ENCODE results near the gene DDX24.

The DDX24 gene

DNA sequence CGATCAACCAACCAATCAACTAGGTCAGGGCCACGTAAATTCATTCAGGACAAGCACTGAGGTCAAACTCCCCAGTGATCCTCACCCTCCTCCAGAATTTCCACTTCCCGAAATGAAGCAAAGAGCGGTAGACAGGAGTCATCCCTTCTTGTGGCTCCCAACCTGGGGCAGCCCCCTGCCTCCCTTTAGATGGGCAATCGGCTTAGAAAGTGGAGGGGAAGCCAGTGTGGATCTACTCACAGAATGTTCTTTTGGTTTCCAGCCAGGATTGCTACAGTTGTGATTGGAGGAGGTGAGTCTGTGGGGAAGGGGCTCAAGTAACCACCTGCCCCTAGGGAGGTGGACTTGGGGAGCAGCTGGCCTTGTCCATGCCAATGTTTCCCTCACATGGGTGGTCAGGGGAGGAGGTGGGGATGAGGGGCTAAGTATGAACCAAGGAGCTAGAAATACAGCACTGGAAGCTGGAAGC is 33.6 kb upstream of the DDX24 start:
- no peak for DNase-seq

DNA sequence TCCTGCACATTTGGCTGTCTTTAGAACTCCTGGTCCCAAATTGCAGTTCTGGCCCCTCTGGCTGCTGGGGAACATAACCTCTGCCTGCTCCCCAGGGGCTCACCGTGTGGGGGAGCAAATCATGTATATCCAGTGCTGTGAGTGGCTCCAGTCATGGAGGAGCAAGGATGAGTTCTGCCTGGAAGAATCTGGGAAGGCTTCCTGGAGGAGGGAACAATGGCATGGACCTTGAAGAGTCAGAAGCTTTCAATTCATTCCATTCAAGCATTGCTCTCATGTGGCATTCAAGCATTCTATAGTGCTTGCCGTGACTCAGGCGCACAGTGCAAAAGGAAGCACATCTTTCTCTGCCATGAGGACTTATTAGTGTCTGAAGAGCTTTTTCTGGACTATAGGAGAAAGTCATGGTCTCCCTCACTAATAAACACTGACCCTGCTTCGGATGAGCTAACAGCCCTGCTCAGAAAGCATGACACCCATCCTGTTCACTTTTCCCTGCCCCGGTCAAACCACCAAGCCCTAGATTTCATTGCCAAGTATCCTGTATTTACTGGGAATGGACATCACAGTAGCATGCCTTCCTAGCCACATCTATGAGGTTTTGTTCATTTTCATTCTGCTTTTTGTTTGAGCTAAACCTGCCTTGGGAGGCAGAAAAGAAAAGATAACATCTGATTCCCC is 33.0 kb upstream of the DDX24 start:
- no peak for DNase-seq

DNA sequence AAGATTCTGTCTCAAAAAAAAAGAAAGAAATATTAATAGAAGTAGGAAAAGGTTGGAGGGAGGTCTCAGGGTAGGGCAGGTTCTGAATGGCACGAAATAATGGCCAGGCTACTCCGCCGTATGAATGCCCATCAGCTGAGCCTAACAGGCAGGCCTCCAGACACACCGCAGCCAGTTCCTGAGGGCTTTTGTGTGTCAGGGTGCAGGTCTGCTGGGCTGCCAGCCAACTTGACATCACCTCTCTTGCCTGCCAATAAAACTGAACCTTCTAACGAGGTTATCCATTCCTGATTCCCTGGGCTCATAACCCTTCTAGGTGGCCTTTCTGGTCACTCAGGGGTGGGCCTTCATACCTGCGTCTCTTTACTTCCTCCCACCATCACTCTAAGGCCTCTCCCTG is 32.5 kb upstream of the DDX24 start:
- DNase-seq: no peak

DNA sequence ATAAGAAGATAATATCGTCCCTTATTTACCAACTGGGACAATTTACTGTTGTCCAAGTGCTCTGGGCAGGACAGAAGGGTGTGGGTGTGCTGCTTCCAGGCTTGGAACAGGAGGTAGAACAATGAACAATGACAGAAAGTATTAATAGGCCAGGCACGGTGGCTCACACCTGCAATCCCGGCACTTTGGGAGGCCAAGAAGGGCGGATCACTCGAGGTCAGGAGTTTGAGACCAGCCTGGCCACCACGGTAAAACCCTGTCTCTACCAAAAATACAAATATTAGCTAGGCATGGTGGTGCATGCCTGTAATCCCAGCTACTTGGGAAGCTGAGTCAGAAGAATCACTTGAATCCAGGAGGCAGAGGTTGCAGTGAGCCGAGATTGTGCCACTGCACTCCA is 32.1 kb upstream of the DDX24 start:
- no peak for DNase-seq

DNA sequence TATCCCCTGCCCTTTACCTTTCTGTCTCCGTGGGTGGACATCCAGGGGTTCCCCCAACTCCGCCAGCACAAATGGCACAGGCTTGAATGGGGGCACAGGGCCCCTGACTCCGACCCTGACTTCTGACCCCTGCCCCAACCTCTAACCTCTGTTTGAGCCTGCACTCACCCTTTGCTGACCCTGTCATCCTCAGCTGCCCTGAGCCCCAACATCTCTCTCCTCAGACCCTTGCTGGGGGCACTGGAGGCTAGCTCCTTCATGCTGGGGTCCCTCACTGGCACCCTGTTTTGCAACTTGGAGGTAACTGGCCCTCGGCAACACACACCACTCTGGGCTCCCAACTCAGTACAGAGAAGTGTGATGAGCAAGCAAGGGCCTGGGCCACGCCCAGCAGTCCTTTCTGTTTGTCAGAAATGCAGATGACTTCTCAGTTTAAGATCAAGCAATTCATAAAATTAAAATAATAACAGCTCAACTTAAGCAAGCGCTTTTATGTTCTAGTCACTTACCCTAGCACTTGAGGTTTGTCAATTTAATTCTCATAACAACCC is 31.6 kb upstream of the DDX24 start:
- DNase-seq: no peak

DNA sequence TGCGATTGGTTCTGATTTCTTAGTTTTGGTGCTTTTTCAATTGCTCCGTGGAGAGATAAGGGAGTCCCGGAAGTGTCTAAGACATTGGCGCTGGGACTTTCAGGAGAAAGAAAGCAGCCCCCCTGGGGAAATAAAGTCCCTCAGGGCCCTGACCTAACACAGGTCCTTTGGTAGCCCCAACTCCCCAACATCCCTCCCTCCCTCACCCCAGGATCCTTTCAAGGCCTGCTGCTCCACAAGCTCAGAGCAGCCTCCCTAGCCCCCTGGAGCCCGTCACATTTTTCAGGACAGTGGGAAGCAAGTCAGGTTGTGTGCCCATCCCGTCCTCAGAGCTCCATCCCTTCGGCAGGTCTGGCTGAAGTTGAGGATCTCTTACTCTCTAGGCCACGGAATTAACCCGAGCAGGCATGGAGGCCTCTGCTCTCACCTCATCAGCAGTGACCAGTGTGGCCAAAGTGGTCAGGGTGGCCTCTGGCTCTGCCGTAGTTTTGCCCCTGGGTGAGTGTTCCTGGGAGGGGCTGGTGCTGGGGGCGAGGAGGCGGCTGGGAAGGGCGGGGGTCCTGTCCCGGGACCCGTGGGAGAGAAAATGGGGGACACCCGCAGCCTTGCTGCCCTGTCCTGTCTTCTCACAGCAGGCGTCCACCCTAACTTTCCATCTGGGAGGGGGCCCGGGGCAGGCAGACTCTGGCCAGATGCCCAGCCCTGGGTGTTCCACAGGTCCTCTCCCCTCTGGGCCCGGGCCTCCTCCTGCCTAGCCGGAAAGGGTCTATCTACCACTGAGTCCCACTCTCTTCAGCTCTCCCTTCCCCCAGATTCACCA is 30.5 kb upstream of the DDX24 start:
- no peak for DNase-seq

DNA sequence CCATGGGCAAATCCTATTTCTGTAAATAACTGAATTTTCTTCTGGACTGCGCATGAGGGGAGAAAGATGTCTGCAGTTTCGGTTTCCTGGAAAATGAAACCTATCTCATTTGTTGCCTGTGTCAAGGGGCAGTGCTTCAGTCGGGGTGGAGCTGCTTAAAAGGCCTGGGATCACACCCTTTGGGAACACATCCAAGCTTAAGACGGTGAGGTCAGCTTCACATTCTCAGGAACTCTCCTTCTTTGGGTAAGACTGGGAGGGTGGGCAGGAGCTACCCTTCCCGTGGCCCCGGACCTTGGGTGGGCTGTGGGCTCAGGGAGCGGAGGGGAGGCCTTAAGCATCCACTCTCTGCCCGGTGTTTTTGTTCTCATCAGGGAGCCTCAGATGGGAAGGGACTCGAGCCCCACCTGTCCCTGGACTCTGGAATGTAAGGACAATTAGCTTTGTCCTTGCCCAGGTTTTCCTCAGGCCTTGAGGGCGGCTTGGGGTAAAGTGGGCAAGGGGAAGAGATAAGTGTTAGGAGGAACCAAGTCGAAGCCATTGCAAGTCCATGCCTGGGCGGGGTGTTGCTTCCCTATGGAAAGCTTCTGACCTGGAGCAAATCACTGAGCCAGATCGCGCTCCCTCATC is 29.7 kb upstream of the DDX24 start, which contains the start of gene IFI27:
TSS of gene IFI27 (plus strand) at position 185 of the 630 bp plus-strand sequence.
- DNase-seq: no peak

DNA sequence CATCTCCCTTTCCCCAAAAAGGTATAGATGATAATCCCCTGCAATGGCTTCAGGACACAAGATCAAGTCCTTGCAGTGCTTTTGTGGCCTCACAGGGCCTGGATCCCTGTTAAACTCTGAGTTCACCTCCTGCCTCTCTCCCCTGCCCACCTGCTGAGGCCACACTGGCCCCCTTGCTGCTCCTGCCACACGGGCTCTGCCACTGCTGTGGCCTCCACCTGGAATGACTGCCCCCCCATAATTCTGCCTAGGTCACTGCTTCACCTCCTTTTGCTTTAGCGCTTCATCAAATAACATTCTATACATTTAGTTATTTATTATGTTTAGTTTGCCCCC is 28.9 kb upstream of the DDX24 start:
- DNase-seq: no peak

DNA sequence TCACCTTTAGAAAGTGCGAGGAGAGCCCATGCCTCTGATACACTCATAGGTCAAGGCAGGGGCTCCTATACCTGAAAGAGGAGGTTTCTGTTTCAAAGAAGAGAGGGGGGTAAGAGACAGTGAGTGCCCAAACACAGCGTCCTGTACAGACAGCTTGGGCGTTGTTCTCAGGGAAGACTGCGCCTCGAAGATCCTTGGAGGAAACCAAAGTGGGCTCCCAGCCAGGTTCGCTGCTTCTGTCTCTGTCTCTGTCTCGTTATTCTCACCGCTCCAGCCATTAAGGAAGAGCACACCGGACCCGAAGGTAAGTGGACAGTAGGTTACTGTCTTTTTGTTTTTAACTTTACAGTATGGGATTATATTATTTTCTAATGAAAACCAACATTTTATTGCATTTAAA is 23.7 kb upstream of the DDX24 start:
- DNase-seq: no peak

DNA sequence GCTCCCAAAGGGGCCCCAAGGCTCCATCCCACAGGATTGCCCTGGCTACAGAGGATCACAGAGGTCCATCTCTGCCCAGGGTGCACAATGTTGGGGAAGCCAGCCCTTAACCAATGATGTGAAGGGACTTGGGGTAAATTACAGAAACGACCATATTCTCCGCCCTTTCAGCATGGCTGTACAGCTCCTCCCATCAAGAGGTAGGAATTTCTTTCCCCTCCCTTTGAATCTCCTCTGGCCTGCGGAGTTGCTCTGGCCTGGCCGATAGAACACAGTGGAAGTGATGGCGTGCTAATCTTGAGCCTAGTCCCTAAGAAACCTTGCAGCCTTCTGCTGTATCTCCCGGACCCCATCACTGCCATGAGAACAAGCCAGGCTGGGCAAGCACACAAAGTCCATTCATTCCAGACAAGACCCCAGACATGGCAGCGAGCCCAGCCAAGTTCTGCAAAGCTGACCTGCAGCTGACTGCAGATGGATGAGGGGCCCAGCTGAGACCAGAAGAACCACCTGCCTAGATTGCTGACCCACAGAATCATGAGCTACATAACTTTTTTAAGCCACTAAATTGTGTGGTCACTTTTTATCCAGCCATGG is 22.6 kb upstream of the DDX24 start:
- DNase-seq: no peak

DNA sequence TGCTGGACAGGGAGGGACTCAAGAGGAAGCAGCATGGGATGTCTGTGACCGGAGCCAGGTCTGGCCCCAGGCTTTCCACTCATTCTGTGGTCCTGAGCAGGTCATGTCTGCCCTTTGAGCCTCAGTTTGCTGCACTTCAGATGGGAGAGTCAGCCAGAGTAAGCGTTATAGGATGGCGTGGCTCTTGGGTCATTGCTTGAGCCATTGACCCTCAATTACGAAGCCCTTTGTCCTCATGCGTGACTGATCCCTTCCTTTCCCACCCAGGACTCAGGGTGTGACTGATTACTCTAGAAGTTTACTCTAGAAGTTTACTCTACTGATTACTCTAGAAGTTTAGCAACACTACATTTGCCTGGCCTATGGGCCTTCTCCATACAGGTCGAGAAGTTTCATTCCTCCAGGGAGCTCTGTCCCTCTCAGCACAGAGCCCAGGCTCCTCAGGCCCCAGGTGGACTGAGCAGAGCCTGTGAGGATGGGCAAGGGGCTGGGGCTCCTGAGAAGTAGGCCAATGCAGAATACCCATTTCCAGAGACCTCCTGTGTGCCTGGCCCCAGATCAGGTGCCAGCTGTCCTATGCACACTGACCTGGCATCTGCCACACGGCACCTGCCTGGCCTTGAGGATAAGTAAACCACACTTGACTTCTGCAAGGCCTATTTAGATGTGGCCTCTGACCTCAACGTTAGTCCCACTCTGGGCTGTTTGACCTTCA is 21.9 kb upstream of the DDX24 start:
- no peak for DNase-seq

DNA sequence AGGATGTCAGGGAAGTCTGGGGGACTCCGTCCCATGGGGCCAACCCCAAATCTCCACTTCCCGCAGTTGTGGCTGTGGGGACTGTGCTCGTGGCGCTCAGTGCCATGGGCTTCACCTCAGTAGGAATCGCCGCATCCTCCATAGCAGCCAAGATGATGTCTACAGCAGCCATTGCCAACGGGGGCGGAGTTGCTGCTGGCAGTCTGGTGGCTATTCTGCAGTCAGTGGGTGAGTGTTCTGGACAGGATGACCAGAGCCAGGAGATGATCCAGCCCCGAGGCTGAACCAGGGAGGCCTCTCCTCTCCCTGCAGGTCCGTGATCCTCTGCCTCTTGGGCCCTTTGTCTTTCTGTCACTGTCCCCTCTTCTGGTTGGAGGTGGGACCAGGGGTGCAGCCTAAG is 20.7 kb upstream of the DDX24 start:
- DNase-seq: no peak

DNA sequence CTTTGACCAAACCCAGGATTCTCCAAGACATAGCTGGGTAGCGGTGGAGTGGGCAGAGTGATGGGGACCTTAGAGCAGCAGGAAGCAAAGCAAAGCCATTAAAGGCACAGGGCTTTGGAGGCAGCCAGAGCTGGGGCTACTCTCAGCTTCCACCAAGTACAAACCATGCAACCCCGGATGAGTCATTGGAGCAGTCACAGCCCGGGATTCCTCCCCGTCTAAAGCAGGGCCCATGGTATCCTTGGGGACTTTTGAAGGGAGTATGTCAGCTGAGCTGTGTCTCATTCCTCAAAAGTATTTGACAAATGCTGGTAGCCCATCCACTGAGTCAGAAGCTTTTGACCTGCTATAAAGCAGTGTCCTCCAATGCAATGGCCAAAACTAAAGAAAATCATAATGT is 19.8 kb upstream of the DDX24 start:
- DNase-seq: no peak

DNA sequence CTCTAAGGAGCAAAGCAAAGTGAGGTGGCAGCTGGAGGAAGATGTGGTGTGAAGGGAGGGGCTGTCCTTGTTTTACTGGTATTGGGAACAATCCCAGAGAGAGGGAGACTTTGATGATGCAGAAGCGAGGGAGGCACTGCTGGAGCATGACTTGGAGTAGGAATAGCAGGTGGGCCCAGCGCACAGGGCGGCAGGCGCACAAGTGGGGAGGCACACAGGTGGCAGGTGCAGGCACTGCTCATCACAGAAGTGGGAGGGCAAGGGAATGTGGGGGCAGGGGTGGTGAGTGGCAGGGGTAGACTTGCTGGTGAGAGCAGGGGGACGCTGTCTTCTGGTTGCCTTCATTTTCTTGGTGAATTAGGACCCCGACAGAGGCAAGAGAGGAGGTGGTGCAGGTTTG is 18.0 kb upstream of the DDX24 start:
- no peak for DNase-seq

DNA sequence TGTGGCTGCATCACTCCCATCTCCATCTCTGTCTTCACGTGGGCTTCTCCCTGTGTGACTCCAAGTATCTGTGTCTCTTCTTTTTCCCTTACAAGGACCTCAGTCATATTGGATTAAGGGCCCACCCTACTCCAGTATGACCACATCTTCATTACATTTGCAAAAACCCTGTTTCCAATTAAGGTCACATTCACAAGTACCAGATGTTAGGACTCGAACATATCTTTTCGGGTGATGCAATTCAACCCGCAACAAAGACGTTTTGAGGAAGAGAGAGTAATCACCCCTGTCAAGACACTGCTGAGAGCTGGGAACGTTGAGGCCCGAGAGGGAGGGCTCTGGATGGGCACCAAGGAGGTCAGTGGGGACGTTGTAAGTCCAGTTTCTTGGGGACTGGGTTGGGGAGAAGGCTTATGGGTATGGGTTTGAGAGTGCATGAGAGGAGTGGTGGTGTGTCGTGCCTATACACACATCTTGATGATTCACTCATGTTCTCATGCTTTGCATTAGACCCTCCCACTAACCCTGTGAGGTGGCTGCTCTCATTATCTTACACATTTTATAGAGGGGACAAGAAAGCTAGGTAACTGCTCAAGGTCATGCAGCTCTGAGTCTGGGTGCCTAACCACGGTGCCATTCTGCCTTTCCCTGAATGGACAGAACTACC is 17.5 kb upstream of the DDX24 start:
- DNase-seq: no peak

DNA sequence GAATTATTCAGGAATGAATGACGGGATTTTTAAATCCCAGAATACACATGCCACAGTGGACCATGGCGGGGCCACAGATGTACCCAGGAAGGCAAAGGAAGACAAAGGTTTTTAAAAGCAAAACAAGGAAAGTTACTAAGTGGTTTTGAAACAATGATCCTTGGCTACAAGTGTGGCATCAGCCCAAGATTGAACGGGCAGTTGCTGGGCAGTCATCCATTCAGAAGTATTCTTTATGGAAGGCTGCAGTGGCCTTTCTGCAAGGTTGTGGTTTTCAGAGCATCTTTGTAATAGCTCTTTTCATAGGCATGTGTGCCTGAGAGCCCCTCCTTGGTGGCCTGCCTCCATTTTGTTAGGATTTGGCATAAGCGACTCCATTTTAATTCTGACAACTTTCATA is 16.1 kb upstream of the DDX24 start:
- no peak for DNase-seq

DNA sequence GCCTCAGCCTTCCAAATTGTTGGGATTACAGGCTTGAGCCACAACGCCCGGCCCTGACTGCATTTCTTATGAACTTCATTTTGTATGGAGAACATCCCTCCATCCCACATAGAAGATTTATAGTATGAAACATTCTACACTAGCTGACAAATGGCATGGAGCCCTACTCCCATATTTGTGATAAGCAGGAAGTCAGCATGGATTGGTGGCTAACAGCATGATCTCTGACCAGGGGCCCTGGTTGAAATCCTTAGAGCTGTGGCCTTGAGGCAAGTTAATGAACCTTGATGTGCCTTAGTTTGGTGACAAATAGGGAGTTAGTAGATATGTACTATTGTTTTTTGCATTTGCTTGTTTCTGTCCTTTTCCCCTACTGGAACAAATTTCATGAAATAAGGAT is 12.4 kb upstream of the DDX24 start:
- DNase-seq: no peak

DNA sequence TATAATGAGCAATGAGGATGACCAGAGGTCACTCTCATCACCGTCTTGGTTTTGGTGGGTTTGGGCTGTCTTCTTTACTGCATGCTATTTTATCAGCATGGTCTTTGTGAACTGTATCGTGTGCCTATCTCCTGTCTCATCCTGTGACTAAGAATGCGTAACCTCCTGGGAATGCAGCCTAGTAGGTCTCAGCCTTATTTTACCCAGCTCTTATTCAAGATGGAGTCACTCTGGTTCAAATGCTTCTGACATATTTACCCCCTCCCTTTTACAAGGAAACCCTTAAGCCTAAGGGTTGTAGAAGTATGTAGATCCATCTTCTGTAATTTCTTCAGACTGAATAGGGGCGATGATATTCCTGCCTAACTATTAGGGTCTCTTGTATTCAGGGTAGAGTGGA is 8.5 kb upstream of the DDX24 start:
- DNase-seq: no peak

DNA sequence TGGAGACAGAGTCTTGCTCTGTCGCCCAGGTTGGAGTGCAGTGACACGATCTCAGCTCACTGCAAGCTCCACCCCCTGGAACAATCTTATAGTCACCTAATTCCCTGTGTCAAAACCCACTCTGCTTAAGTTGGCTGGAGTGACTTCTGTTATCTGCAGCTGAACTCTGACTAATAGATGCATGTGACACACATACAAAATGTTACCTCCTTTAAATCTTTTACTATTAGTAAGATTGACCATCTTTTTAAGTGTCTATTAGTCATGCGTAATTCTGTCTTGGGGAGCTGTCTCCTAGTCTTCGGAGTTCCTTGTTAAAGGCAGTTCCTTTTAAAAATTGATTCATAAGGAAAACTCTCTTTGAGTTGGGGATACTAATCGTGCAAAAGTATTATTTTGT is 7.5 kb upstream of the DDX24 start:
- no peak for DNase-seq

DNA sequence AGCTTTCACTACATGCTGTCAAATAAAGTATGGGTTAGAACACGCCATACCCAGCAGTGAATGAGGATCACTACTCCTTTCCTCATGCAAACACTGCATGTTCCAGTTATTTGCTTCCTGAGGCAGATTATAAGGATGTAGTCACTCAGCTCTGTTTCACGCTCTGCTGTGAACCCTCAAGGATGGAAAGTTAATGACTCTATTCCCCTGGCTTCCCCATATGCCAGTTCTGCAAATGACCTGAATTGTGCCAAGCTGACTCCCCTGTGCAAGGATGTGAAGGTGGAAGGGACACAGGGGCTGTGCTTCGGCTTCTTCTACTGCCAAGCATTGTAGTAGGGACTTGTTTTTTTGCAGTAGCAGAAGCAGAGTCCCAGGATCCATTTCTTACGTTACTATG is 6.9 kb upstream of the DDX24 start:
- no peak for DNase-seq

DNA sequence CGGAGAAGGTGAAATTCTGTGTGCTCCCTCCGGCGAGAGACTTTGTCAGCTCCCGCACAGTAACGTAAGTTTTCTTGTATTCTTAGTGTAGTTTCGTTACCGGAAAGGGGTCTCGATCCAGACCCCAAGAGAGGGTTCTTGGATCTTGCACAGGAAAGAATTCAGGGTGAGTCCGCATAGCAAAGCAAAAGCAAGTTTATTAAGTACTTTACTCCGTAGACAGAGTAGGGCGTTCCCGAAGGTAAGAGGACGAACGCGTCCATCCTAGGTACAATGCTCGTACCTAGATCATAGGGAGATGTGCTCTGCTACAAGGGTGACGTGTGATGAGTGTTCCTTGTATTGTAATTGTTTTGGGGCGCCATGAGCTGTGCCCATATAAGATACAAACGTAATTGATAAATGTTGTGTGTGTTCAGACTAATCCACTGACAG is 401 bp upstream of the DDX24 start:
- DNase-seq: no peak
